IPS DF 6.9 (cell line): Measurements from ENCODE around the gene SPATS1.
"Not testable (repeated sequence)": the region's sequence is repeated elsewhere in the genome, so short reads cannot be mapped to it uniquely, and the experiment has no call there.

Experiments used
- DNase-seq: peaks from one replicate; pipeline ENCODE4 v3.0.0-alpha.2; 2013; ENCODE audit warnings: low read depth, low spot score
- H3K27ac ChIP-seq: one replicate; pipeline ENCODE4 v1.5.1; 2013; ENCODE audit warnings: low read length, control low read depth
- H3K27me3 ChIP-seq: 2 replicates; pipeline ENCODE4 v1.6.1; 2013; ENCODE audit warnings: mild to moderate bottlenecking, low read length; ENCODE audit not compliant: control insufficient read depth, insufficient read depth
- H3K36me3 ChIP-seq: 2 replicates; pipeline ENCODE4 v1.6.1; 2013; ENCODE audit warnings: low read length; ENCODE audit not compliant: control insufficient read depth, insufficient read depth
- H3K4me1 ChIP-seq: 2 replicates; pipeline ENCODE4 v1.6.1; 2013; ENCODE audit warnings: low read length; ENCODE audit not compliant: control insufficient read depth, insufficient read depth
- H3K4me3 ChIP-seq: 2 replicates; pipeline ENCODE4 v1.5.1; 2013; ENCODE audit warnings: mild to moderate bottlenecking, low read length
- H3K9me3 ChIP-seq: 2 replicates; pipeline ENCODE4 v1.6.1; 2013; ENCODE audit warnings: low read length, inconsistent platforms; ENCODE audit not compliant: control insufficient read depth, insufficient read depth
- WGBS: extraction: QIAGEN DNeasy Blood & Tissue Kit; methylation state at CpG from one replicate; pipeline ENCODE4 v1.1.7; 2013; ENCODE audit warnings: mixed read lengths, missing lambda C conversion rate; ENCODE audit not compliant: insufficient read length, insufficient coverage; 5-methylcytosine and 5-hydroxymethylcytosine counted together

SPATS1 gene

GRCh38 chr6:44311304-44311703 lies 31.1 kb upstream of the SPATS1 start:
- peaks cover 26% of the 10 kb centered on the region for H3K36me3 ChIP-seq
- no peak overlapping the region for H3K27ac ChIP-seq
- no peaks in the 10 kb centered on the region for H3K27me3 ChIP-seq
- H3K4me3 ChIP-seq = no peak overlapping the region
- no peaks in the 10 kb centered on the region for H3K9me3 ChIP-seq
- WGBS = no CpG with 5 or more reads among the region's 2 CpGs
- H3K4me1 ChIP-seq = no peaks in the 10 kb centered on the region; the same call in 1 of the 2 replicates
- DNase-seq = no peak

DNA sequence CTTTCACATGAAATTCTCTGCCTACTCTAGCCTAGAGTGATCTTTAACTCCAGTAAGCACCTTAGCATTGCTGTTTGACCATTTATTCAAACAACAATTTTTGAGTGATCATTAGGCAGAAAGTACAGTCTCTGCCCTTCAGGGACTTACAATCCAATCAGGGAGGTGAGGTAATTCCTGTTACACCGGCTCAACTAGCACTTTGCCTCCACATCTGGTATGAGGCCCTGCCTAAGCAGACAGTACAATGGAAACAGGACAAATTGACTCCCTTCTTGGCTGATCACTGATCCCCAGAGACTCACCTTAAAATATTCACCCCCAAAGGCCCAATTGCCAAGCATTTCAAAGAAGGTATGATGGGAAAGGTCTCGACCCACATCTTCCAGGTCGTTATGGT lies 30.7 kb upstream of the SPATS1 start:
- Histone ChIP-seq H3K9me3 (no peaks in the 10 kb centered on the region), H3K4me1 (no peaks in the 10 kb centered on the region; the same call in 1 of the 2 replicates), H3K36me3 (peaks cover 24% of the 10 kb centered on the region), H3K27me3 (no peaks in the 10 kb centered on the region), H3K27ac (no peak overlapping the region), H3K4me3 (no peak overlapping the region)
- WGBS = no CpG with 5 or more reads among the region's 3 CpGs
- DNase-seq = no peak

- DNase-seq = peak; percentile 82
- H3K27ac ChIP-seq = no peak within 1 kb of the TSS
- peak within 1 kb of the TSS; percentile 87 for H3K4me3 ChIP-seq
- H3K36me3 ChIP-seq = peaks cover 15% of the 10 kb centered on the region; the same call in 1 of the 2 replicates
- H3K4me1 ChIP-seq = no peaks in the 10 kb centered on the region
- no peaks in the 10 kb centered on the region for H3K9me3 ChIP-seq
- H3K27me3 ChIP-seq = no peaks in the 10 kb centered on the region
- WGBS = no CpG with 5 or more reads among the region's 52 CpGs
These were observed 29.3 kb upstream of the SPATS1 start, which contains the start of gene AARS2 for GRCh38 chr6:44312901-44313788. Gene AARS2, minus strand, starts transcription at chr6:44313347. Its CDS starts 24 bp downstream, at chr6:44313323.

GRCh38 chr6:44314657-44315056 lies 27.8 kb upstream of the SPATS1 start:
- WGBS = no CpG with 5 or more reads among the region's 8 CpGs
- peaks cover 15% of the 10 kb centered on the region; the same call in 1 of the 2 replicates for H3K36me3 ChIP-seq
- H3K4me1 ChIP-seq, H3K27ac ChIP-seq, DNase-seq, H3K9me3 ChIP-seq, H3K4me3 ChIP-seq, H3K27me3 ChIP-seq: not testable (repeated sequence)

- H3K27ac ChIP-seq = no peak overlapping the region
- no CpG with 5 or more reads among the region's 3 CpGs for WGBS
- no peak overlapping the region for H3K4me3 ChIP-seq
- H3K27me3 ChIP-seq = no peaks in the 10 kb centered on the region
- no peaks in the 10 kb centered on the region for H3K4me1 ChIP-seq
- no peaks in the 10 kb centered on the region for H3K9me3 ChIP-seq
- DNase-seq = no peak
- peaks cover 9% of the 10 kb centered on the region; the same call in 1 of the 2 replicates for H3K36me3 ChIP-seq
These were observed 26.9 kb upstream of the SPATS1 start for GRCh38 chr6:44315516-44315915.

DNA sequence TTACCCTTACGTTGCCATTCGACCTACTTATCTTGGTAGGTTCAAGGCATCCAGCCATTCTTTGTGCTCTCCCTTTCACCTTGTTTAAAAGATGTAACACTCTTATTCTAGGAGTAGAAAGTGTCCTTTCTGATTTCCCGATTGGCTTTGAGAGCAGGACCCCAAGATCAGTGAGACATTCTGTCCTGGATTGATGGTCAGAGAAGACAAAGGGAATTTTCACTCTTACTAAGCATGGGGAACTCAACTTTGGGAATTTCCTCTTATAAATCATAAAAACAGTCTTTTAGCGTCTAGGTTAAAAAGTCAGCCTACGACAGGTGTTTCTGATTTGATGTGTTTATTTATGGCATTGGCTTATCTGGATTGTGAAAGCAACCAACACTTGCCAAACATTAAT lies 26.5 kb upstream of the SPATS1 start:
- Histone ChIP-seq H3K4me3 (no peak overlapping the region), H3K9me3 (no peaks in the 10 kb centered on the region), H3K36me3 (peaks cover 6% of the 10 kb centered on the region; the same call in 1 of the 2 replicates), H3K27ac (no peak overlapping the region), H3K4me1 (no peaks in the 10 kb centered on the region), H3K27me3 (no peaks in the 10 kb centered on the region)
- no CpG with 5 or more reads among the region's 5 CpGs for WGBS
- no peak for DNase-seq

DNA sequence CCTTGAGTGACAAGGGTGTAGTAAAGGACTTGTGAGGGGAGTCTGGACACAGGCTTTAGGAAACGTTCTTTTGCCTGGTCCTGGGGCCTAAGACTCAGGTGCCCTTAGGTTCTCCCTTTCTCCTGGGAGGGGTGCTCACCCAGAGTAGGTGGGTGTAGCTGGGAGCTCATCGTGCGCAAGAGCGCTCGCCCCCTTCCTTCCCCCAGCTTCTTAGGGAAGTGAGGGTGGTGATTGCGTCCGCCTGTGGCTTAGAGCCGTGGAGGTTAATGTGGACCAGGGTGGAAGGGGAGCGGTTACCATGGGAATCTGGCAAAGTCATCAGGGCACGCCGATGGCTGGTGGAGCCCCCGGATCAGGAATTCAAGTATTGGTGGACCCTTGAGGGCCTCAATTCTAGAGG lies 26.0 kb upstream of the SPATS1 start:
- no peak overlapping the region for H3K27ac ChIP-seq
- peaks cover under 1% of the 10 kb centered on the region; the same call in 1 of the 2 replicates for H3K36me3 ChIP-seq
- no peaks in the 10 kb centered on the region for H3K9me3 ChIP-seq
- no peak overlapping the region for H3K4me3 ChIP-seq
- no peak for DNase-seq
- no peaks in the 10 kb centered on the region for H3K4me1 ChIP-seq
- WGBS = no CpG with 5 or more reads among the region's 12 CpGs
- H3K27me3 ChIP-seq = no peaks in the 10 kb centered on the region

DNA sequence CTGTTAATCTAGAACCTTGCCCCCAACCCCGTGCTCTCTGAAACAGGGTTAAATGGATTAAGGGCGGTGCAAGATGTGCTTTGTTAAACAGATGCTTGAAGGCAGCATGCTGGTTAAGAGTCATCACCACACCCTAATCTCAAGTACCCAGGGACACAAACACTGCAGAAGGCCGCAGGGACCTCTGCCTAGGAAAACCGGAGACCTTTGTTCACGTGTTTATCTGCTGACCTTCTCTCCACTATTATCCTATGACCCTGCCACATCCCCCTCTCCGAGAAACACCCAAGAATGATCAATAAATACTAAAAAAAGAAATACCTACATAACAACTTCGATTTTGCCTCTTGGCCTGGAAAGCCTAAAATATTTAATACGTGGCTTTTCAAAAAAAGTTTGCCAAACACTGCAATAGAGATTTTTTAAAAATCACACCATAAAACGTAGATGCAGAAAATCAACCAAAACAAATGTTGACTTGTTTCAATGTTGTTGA lies 25.3 kb upstream of the SPATS1 start:
- H3K27ac ChIP-seq = not testable (repeated sequence)

DNA sequence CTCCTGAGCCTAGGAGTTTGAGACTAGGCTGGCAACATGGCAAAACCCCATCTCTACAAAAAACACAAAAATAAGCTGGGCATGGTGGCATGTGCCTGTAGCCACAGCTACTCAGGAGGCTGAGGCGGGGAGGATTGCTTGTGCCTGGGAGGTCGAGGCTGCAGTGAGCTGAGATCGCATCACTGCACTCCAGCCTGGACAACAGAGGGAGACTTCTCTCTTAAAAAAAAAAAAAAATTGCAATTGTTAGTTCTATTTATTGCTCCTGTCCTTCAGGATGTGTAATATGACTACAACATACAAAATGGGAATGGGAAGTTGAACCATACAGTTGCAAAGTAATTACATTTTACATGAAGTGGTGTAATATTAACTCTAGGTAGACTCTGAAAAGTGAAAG lies 21.2 kb upstream of the SPATS1 start:
- Histone ChIP-seq H3K27ac (no peak overlapping the region), H3K27me3 (no peaks in the 10 kb centered on the region), H3K9me3 (no peaks in the 10 kb centered on the region), H3K4me1 (no peaks in the 10 kb centered on the region), H3K36me3 (no peaks in the 10 kb centered on the region), H3K4me3 (no peak overlapping the region)
- WGBS = no CpG with 5 or more reads among the region's 3 CpGs
- no peak for DNase-seq

More for the DNA sequence above, 25.3 kb upstream of the SPATS1 start:
- no CpG with 5 or more reads among the region's 9 CpGs for whole genome bisulfite sequencing
- H3K9me3 ChIP-seq, H3K4me3 ChIP-seq, DNase-seq, H3K36me3 ChIP-seq, H3K27me3 ChIP-seq, H3K4me1 ChIP-seq: not testable (repeated sequence)

DNA sequence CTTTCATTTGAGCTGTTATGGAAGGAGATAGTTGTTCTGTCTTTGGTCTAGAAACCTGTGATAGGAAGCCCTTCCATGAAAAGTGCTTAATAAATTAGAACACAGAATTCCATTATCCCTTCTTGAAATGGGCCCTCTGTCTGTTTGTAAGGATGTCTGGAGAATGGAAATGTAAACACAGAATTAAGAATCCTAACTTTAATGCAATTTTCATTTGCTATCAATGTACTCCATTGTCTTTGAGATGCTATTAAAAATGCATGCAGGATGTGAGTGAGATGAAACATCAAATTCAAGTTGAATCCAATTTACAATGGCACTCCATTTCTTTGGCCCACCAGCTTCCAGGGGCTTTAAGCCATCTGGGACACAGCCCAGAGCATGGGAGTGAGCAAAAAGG lies 15.4 kb upstream of the SPATS1 start:
- Histone ChIP-seq H3K36me3 (no peaks in the 10 kb centered on the region), H3K4me1 (peaks cover 4% of the 10 kb centered on the region; the same call in 1 of the 2 replicates), H3K27ac (no peak overlapping the region), H3K27me3 (no peaks in the 10 kb centered on the region), H3K4me3 (no peak overlapping the region), H3K9me3 (no peaks in the 10 kb centered on the region)
- DNase-seq = no peak
